SU-DHL-6 (cell line): ENCODE data around the gene HAUS5.

Experiments used
- H2AFZ ChIP-seq: fragments of 200-600 bp; sonication (generic); 2 replicates; pipeline ENCODE4 v1.6.1; 2014; ENCODE audit warnings: low read depth, mild to moderate bottlenecking, moderate library complexity, mixed read lengths, antibody characterized with exemption, low read length; ENCODE audit not compliant: severe bottlenecking
- H3F3A ChIP-seq: fragments of 200-600 bp; shearing (Covaris generic); 2 replicates; pipeline ENCODE4 v1.6.0; 2016; ENCODE audit warnings: antibody characterized with exemption, mild to moderate bottlenecking; ENCODE audit not compliant: insufficient read depth
- H3K27ac ChIP-seq: fragments of 200-600 bp; sonication (generic); 2 replicates; pipeline ENCODE4 v1.5.1; 2016; ENCODE audit warnings: low read depth, mild to moderate bottlenecking, low read length, moderate library complexity, mixed read lengths
- H3K27me3 ChIP-seq: fragments of 200-600 bp; sonication (generic), shearing (Covaris generic); 2 replicates; pipeline ENCODE4 v1.6.0; 2014; ENCODE audit warnings: mild to moderate bottlenecking, low read length
- H3K36me3 ChIP-seq: fragments of 200-600 bp; sonication (generic); 2 replicates; pipeline ENCODE4 v1.6.1; 2014; ENCODE audit warnings: mild to moderate bottlenecking, low read length, mixed read lengths
- H3K4me2 ChIP-seq: fragments of 300-600, 200-600 bp; shearing (Covaris generic), sonication (generic); 2 replicates; pipeline ENCODE4 v1.6.0; 2014; ENCODE audit warnings: low read length, low read depth, mild to moderate bottlenecking; ENCODE audit not compliant: poor library complexity, severe bottlenecking
- H3K4me3 ChIP-seq: fragments of 200-600 bp; sonication (generic); 2 replicates; pipeline ENCODE4 v1.5.1; 2014; ENCODE audit warnings: antibody characterized with exemption, low read length, mild to moderate bottlenecking, mixed read lengths; ENCODE audit not compliant: insufficient read depth, poor library complexity, severe bottlenecking
- H3K79me2 ChIP-seq: fragments of 200-600 bp; sonication (generic); 2 replicates; pipeline ENCODE4 v1.6.1; 2014; ENCODE audit warnings: mild to moderate bottlenecking, low read length, moderate library complexity; ENCODE audit not compliant: insufficient read depth
- H3K9ac ChIP-seq: fragments of 200-600 bp; sonication (generic); 2 replicates; pipeline ENCODE4 v1.7.0; 2014; ENCODE audit warnings: mild to moderate bottlenecking, low read length
- H3K9me2 ChIP-seq: fragments of 200-600 bp; sonication (generic); replicated peaks from 2 replicates; pipeline ENCODE4 v1.6.1; 2014; ENCODE audit warnings: low read length; ENCODE audit not compliant: insufficient read depth
- H3K9me3 ChIP-seq: fragments of 200-600 bp; sonication (generic); 2 replicates; pipeline ENCODE4 v1.6.1; 2014; ENCODE audit warnings: low read length, mixed read lengths; ENCODE audit not compliant: insufficient read depth
- H4K20me1 ChIP-seq: fragments of 200-600 bp; sonication (generic); 2 replicates; pipeline ENCODE4 v1.6.1; 2014; ENCODE audit warnings: low read depth, mild to moderate bottlenecking, antibody characterized with exemption, low read length, moderate library complexity, mixed read lengths
- EZH2phosphoT487 ChIP-seq: fragments of 200-600 bp; sonication (generic), shearing (Covaris generic); conservative IDR thresholded peaks from 2 replicates; pipeline ENCODE4 v1.6.1; 2018; ENCODE audit warnings: mild to moderate bottlenecking, antibody characterized with exemption, low read length, moderate library complexity, mixed read lengths
- TF ChIP-seq, protein P1 (sequence below): fragments of 200-600 bp; sonication (generic); IDR thresholded peaks from one replicate; pipeline ENCODE4 v1.5.1; 2017; ENCODE audit warnings: antibody characterized with exemption, mild to moderate bottlenecking, low read length, moderate library complexity; ENCODE audit not compliant: insufficient read depth, poor library complexity, severe bottlenecking

HAUS5 gene

DNA sequence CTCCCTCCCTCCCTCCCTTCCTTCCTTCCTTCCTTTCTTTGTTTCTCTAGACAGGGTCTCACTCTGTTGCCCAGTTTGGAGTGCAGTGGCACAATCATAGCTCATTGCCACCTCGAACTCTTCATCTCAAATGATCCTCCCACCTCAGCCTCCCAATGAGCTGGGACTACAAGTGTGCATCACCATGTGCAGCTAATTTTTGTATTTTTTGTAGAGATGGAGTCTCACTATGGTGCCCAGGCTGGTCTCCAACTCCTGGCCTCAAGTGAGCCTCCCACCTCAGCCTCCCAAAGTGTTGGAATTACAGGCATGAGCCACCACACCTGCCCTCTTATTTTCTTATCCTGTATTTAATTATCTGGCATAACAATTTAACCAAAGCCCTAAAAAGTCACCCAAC, 58.2 kb downstream of the HAUS5 start:
- no peaks in the 10 kb centered on the region for H3K79me2 ChIP-seq
- no peaks in the 10 kb centered on the region for H3F3A ChIP-seq
- no peaks in the 10 kb centered on the region for H3K9me3 ChIP-seq
- TF ChIP-seq, protein P1, sequence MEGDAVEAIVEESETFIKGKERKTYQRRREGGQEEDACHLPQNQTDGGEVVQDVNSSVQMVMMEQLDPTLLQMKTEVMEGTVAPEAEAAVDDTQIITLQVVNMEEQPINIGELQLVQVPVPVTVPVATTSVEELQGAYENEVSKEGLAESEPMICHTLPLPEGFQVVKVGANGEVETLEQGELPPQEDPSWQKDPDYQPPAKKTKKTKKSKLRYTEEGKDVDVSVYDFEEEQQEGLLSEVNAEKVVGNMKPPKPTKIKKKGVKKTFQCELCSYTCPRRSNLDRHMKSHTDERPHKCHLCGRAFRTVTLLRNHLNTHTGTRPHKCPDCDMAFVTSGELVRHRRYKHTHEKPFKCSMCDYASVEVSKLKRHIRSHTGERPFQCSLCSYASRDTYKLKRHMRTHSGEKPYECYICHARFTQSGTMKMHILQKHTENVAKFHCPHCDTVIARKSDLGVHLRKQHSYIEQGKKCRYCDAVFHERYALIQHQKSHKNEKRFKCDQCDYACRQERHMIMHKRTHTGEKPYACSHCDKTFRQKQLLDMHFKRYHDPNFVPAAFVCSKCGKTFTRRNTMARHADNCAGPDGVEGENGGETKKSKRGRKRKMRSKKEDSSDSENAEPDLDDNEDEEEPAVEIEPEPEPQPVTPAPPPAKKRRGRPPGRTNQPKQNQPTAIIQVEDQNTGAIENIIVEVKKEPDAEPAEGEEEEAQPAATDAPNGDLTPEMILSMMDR, result no peak
- no peak for TF ChIP-seq EZH2phosphoT487
- no peak overlapping the region for H3K4me3 ChIP-seq
- no peak overlapping the region for H3K4me2 ChIP-seq
- no peaks in the 10 kb centered on the region for H3K27me3 ChIP-seq
- H3K36me3 ChIP-seq, result no peaks in the 10 kb centered on the region
- H3K9me2 ChIP-seq, result no peaks in the 10 kb centered on the region
- no peak overlapping the region for H3K9ac ChIP-seq
- no peak overlapping the region for H3K27ac ChIP-seq
- no peaks in the 10 kb centered on the region for H4K20me1 ChIP-seq
- no peak overlapping the region for H2AFZ ChIP-seq

- H3F3A ChIP-seq, result no peaks in the 10 kb centered on the region
- no peaks in the 10 kb centered on the region for H3K79me2 ChIP-seq
- H3K36me3 ChIP-seq, result no peaks in the 10 kb centered on the region
- H2AFZ ChIP-seq, result no peak overlapping the region
- no peaks in the 10 kb centered on the region for H4K20me1 ChIP-seq
- H3K4me2 ChIP-seq, result no peak overlapping the region
- H3K9me3 ChIP-seq, result no peaks in the 10 kb centered on the region
- no peak overlapping the region for H3K27ac ChIP-seq
- no peak overlapping the region for H3K4me3 ChIP-seq
- H3K27me3 ChIP-seq, result no peaks in the 10 kb centered on the region
- TF ChIP-seq, protein P1, result no peak
- TF ChIP-seq EZH2phosphoT487, result no peak
- no peak overlapping the region for H3K9ac ChIP-seq
- H3K9me2 ChIP-seq, result no peaks in the 10 kb centered on the region
Observed at GRCh38 chr19:35671818-35672217, 59.3 kb downstream of the HAUS5 start.

- no peaks in the 10 kb centered on the region for H3F3A ChIP-seq
- no peaks in the 10 kb centered on the region for H3K36me3 ChIP-seq
- H3K4me3 ChIP-seq, result peak overlapping the region; percentile 17
- no peaks in the 10 kb centered on the region for H3K79me2 ChIP-seq
- H3K4me2 ChIP-seq, result peak overlapping the region; percentile 43
- TF ChIP-seq EZH2phosphoT487, result no peak
- TF ChIP-seq, protein P1, result no peak
- H3K27ac ChIP-seq, result no peak overlapping the region
- no peaks in the 10 kb centered on the region for H3K9me3 ChIP-seq
- H4K20me1 ChIP-seq, result no peaks in the 10 kb centered on the region
- H3K27me3 ChIP-seq, result no peaks in the 10 kb centered on the region
- no peak overlapping the region; the same call in 1 of the 2 replicates for H3K9ac ChIP-seq
- no peaks in the 10 kb centered on the region for H3K9me2 ChIP-seq
- H2AFZ ChIP-seq, result peak overlapping the region; percentile 56
Observed at GRCh38 chr19:35673121-35673804, 60.7 kb downstream of the HAUS5 start.
